DND-41 (cell line): ENCODE results near the gene COQ10B.

ENCODE experiments used
- EZH2 ChIP-seq: IDR thresholded peaks from 3 replicates; pipeline ENCODE4 v1.6.1; 2012; ENCODE audit warnings: borderline replicate concordance, low read depth, mild to moderate bottlenecking, moderate library complexity, low read length, inconsistent platforms; ENCODE audit not compliant: severe bottlenecking
- TF ChIP-seq, protein P1 (sequence below): IDR thresholded peaks from 2 replicates; pipeline ENCODE4 v1.5.1; 2012; ENCODE audit warnings: borderline replicate concordance, low read length, moderate library complexity, mild to moderate bottlenecking; ENCODE audit not compliant: poor library complexity, severe bottlenecking; ENCODE audit errors: extremely low read depth

DNA sequence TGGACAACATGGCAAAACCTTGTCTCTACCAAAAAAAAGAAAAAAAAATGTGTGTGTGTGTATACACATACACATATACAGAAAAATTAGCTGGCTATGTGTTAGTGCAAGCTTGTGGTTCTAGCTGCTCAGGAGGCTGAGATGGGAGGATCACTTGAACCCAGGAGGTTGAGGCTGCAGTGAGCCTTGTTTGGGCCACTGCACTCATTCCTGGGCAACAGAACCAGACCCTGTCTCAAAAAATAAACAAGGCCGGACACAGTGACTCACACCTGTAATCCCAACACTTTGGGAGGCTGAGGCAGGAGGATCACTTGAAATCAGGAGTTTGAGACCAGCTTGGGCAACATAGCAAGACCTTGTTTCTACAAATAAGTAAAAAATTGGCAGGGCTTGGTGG lies 2.1 kb downstream of the COQ10B start:
- TF ChIP-seq, protein P1, sequence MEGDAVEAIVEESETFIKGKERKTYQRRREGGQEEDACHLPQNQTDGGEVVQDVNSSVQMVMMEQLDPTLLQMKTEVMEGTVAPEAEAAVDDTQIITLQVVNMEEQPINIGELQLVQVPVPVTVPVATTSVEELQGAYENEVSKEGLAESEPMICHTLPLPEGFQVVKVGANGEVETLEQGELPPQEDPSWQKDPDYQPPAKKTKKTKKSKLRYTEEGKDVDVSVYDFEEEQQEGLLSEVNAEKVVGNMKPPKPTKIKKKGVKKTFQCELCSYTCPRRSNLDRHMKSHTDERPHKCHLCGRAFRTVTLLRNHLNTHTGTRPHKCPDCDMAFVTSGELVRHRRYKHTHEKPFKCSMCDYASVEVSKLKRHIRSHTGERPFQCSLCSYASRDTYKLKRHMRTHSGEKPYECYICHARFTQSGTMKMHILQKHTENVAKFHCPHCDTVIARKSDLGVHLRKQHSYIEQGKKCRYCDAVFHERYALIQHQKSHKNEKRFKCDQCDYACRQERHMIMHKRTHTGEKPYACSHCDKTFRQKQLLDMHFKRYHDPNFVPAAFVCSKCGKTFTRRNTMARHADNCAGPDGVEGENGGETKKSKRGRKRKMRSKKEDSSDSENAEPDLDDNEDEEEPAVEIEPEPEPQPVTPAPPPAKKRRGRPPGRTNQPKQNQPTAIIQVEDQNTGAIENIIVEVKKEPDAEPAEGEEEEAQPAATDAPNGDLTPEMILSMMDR: no peak
- TF ChIP-seq EZH2: no peak
